WTC11 (cell line): ENCODE data around the gene SGIP1. TPM values are rescaled to one million over a fixed set of nuclear protein-coding genes. Genes with fewer than 3 reads are reported as not detected.

ENCODE experiments used
- ATAC-seq: fragments of 200-7000 bp; cut with Tn5 transposase; 2 replicates; pipeline ENCODE4 v1.10.0; 2021; ENCODE audit warnings: mild to moderate bottlenecking, moderate library complexity
- CTCF ChIA-PET: fragments of 300-600 bp; sonication (Branson Sonifier 250); formaldehyde crosslinking; loops from one replicate; lab custom pipeline; 2021; ENCODE audit warnings: antibody characterized with exemption; lab: Charles Lee
- POLR2A ChIA-PET: fragments of 350-600 bp; sonication (Branson Sonifier 250); formaldehyde crosslinking; loops from one replicate; lab custom pipeline; 2021; ENCODE audit warnings: antibody characterized with exemption; lab: Charles Lee
- DNase-seq: peaks from one replicate; pipeline ENCODE4 v3.0.0; 2021; ENCODE audit warnings: low spot score
- H3K27ac Mint-ChIP-seq: 2 replicates; pipeline ENCODE4 v1.8.0; 2021; ENCODE audit warnings: mixed read lengths
- H3K27me3 Mint-ChIP-seq: 2 replicates; pipeline ENCODE4 v1.8.0; 2021; ENCODE audit warnings: low read depth, mild to moderate bottlenecking, moderate library complexity, mixed read lengths
- H3K36me3 Mint-ChIP-seq: 2 replicates; pipeline ENCODE4 v1.8.0; 2021; ENCODE audit warnings: mixed read lengths
- H3K4me1 Mint-ChIP-seq: 2 replicates; pipeline ENCODE4 v1.8.0; 2022; ENCODE audit warnings: mixed read lengths
- H3K4me3 Mint-ChIP-seq: 2 replicates; pipeline ENCODE4 v1.8.0; 2021; ENCODE audit warnings: mild to moderate bottlenecking, moderate library complexity, mixed read lengths
- H3K9me3 Mint-ChIP-seq: 2 replicates; pipeline ENCODE4 v1.8.0; 2021; ENCODE audit warnings: mixed read lengths
- ARID4B ChIP-seq: sonication (generic); formaldehyde crosslinking; IDR thresholded peaks from 2 replicates; pipeline ENCODE4 v1.8.0; 2023; ENCODE audit warnings: missing genetic modification reagents, mild to moderate bottlenecking, borderline replicate concordance
- ATF1 ChIP-seq: sonication (generic); formaldehyde crosslinking; IDR thresholded peaks from 2 replicates; pipeline ENCODE4 v1.8.1; 2023; ENCODE audit warnings: mild to moderate bottlenecking, moderate library complexity, missing genetic modification reagents
- ATF6 ChIP-seq: sonication (generic); formaldehyde crosslinking; IDR thresholded peaks from 2 replicates; pipeline ENCODE4 v1.8.1; 2023; ENCODE audit warnings: mild to moderate bottlenecking, missing genetic modification reagents
- CREM ChIP-seq: sonication (generic); formaldehyde crosslinking; IDR thresholded peaks from 2 replicates; pipeline ENCODE4 v1.8.1; 2022; ENCODE audit warnings: mild to moderate bottlenecking, missing genetic modification reagents, moderate library complexity
- ETV6 ChIP-seq: sonication (generic); formaldehyde crosslinking; IDR thresholded peaks from 2 replicates; pipeline ENCODE4 v1.8.1; 2022; ENCODE audit warnings: mild to moderate bottlenecking, missing genetic modification reagents
- GABPB1 ChIP-seq: sonication (generic); formaldehyde crosslinking; IDR thresholded peaks from 2 replicates; pipeline ENCODE4 v1.8.1; 2023; ENCODE audit warnings: mild to moderate bottlenecking, missing genetic modification reagents
- GRHL2 ChIP-seq: fragments of 250-450 bp; sonication (Bioruptor Pico); IDR thresholded peaks from 2 replicates; pipeline ENCODE4 v1.8.0; 2022; ENCODE audit warnings: mild to moderate bottlenecking, moderate library complexity; ENCODE audit not compliant: insufficient replicate concordance, severe bottlenecking
- MLX ChIP-seq: sonication (generic); formaldehyde crosslinking; IDR thresholded peaks from 2 replicates; pipeline ENCODE4 v1.8.1; 2023; ENCODE audit warnings: mild to moderate bottlenecking, missing genetic modification reagents, moderate library complexity
- PRRX2 ChIP-seq: fragments of 250-450 bp; sonication (Bioruptor Pico); IDR thresholded peaks from 2 replicates; pipeline ENCODE4 v1.8.0; 2021; ENCODE audit warnings: mild to moderate bottlenecking
- SMAD3 ChIP-seq: sonication (generic); formaldehyde crosslinking; IDR thresholded peaks from 2 replicates; pipeline ENCODE4 v1.8.0; 2022; ENCODE audit warnings: missing genetic modification reagents, mild to moderate bottlenecking, borderline replicate concordance
- SP1 ChIP-seq: sonication (generic); formaldehyde crosslinking; conservative IDR thresholded peaks from 2 replicates; pipeline ENCODE4 v1.8.1; 2022; ENCODE audit warnings: missing genetic modification reagents
- USF2 ChIP-seq: sonication (generic); formaldehyde crosslinking; IDR thresholded peaks from 2 replicates; pipeline ENCODE4 v1.8.1; 2023; ENCODE audit warnings: mild to moderate bottlenecking, missing genetic modification reagents, moderate library complexity
- ZNF317 ChIP-seq: sonication (generic); formaldehyde crosslinking; IDR thresholded peaks from 2 replicates; pipeline ENCODE4 v1.8.1; 2023; ENCODE audit warnings: low read depth, mild to moderate bottlenecking, moderate library complexity, missing genetic modification reagents, borderline replicate concordance
- ZNF425 ChIP-seq: fragments of 250-450 bp; sonication (Bioruptor Pico); conservative IDR thresholded peaks from 2 replicates; pipeline ENCODE4 v1.9.0; 2021; ENCODE audit warnings: mild to moderate bottlenecking
- ZNF512 ChIP-seq: sonication (generic); formaldehyde crosslinking; IDR thresholded peaks from 2 replicates; pipeline ENCODE4 v1.8.1; 2022; ENCODE audit warnings: missing genetic modification reagents, borderline replicate concordance
- total RNA-seq: library from RNA; stranded (reverse); gene quantifications from 3 replicates; pipeline ENCODE4 v1.2.3, GENCODE V29; 2021

The SGIP1 gene
- total RNA-seq, 1 experiment from 2014 or later: 3.9 TPM

- TF ChIP-seq ARID4B (CRISPR knock-in tag) (no peak), SP1 (CRISPR knock-in tag) (no peak), ATF6 (CRISPR knock-in tag) (no peak), PRRX2 (CRISPR knock-in tag) (no peak), SMAD3 (no peak), CREM (CRISPR knock-in tag) (no peak), MLX (CRISPR knock-in tag) (no peak), USF2 (CRISPR knock-in tag) (no peak), ZNF512 (no peak), GRHL2 (CRISPR knock-in tag) (no peak), ATF1 (CRISPR knock-in tag) (no peak)
These were observed 6.3 kb upstream of the SGIP1 start (continued) for GRCh38 chr1:66527686-66528085.

GRCh38 chr1:66528580-66528979 is 5.4 kb upstream of the SGIP1 start:
- no peak for DNase-seq
- Mint-ChIP-seq H3K36me3 (peaks cover 3% of the 10 kb centered on the region; the same call in 1 of the 2 replicates), H3K4me3 (no peak overlapping the region), H3K9me3 (peaks cover 7% of the 10 kb centered on the region), H3K27ac (no peak overlapping the region)
- POLR2A ChIA-PET: no interaction called here
- TF ChIP-seq ZNF425 (CRISPR knock-in tag): no peak
- no peak for TF ChIP-seq GABPB1 (CRISPR knock-in tag)
- no peak for TF ChIP-seq ETV6 (CRISPR knock-in tag)
- TF ChIP-seq ZNF317 (CRISPR knock-in tag): no peak
- TF ChIP-seq, all 79 proteins: peak for 0
- ATAC-seq: no peak
- CTCF ChIA-PET: no interaction called here
- peaks cover 31% of the 10 kb centered on the region for H3K4me1 Mint-ChIP-seq
- peaks cover 24% of the 10 kb centered on the region for H3K27me3 Mint-ChIP-seq
